GM19025 (cell line): ENCODE results near the gene UBE2Z.
A peak's percentile ranks its signal among the peaks of the same experiment; 100 is the strongest.
"Not testable (repeated sequence)": the region's sequence is repeated elsewhere in the genome, so short reads cannot be mapped to it uniquely, and the experiment has no call there.

ENCODE experiments used
- ATAC-seq: cut with Tn5 transposase; IDR thresholded peaks from one replicate; pipeline ENCODE4 v1.9.1; 2021; ENCODE audit warnings: mild to moderate bottlenecking, low read depth, moderate library complexity; ENCODE audit not compliant: unreplicated experiment

Gene UBE2Z

GRCh38 chr17:48903401-48903800, 4.8 kb upstream of the UBE2Z start:
- ATAC-seq: no peak

GRCh38 chr17:48904428-48904827, 3.8 kb upstream of the UBE2Z start:
- ATAC-seq: no peak

- ATAC-seq: no peak
These were observed 2.2 kb upstream of the UBE2Z start for GRCh38 chr17:48905987-48906515.

- ATAC-seq: no peak
These were observed 527 bp upstream of the UBE2Z start for GRCh38 chr17:48907713-48908046.

- ATAC-seq: peak; percentile 32
These were observed 717 bp downstream of the UBE2Z start for GRCh38 chr17:48908853-48909394.

- ATAC-seq: no peak
These were observed 1.6 kb downstream of the UBE2Z start for GRCh38 chr17:48909783-48910182.

- ATAC-seq: no peak
These were observed 2.2 kb downstream of the UBE2Z start for GRCh38 chr17:48910370-48910769.

GRCh38 chr17:48912476-48912875, 4.3 kb downstream of the UBE2Z start:
- ATAC-seq: no peak

- ATAC-seq: peak; percentile 74
These were observed 7.5 kb downstream of the UBE2Z start for GRCh38 chr17:48915459-48916282.

GRCh38 chr17:48925251-48925990, 17.2 kb downstream of the UBE2Z start:
- ATAC-seq: no peak

GRCh38 chr17:48925991-48926342, 17.8 kb downstream of the UBE2Z start:
- ATAC-seq: no peak

GRCh38 chr17:48927978-48928745, 20.0 kb downstream of the UBE2Z start:
- ATAC-seq: no peak

GRCh38 chr17:48928876-48929811, 20.9 kb downstream of the UBE2Z start:
- ATAC-seq: no peak

- ATAC-seq: no peak
These were observed 21.6 kb downstream of the UBE2Z start for GRCh38 chr17:48929812-48930165.

GRCh38 chr17:48930435-48930873, 22.2 kb downstream of the UBE2Z start:
- no peak for ATAC-seq

- ATAC-seq: no peak
These were observed 24.8 kb downstream of the UBE2Z start for GRCh38 chr17:48933035-48933434.

GRCh38 chr17:48944515-48945260, 36.5 kb downstream of the UBE2Z start, which contains the start of gene SNF8:
Gene SNF8, minus strand, starts transcription at chr17:48944842. Its CDS starts 108 bp downstream, at chr17:48944734.
- ATAC-seq: peak; percentile 80

GRCh38 chr17:48945261-48945651, 37.0 kb downstream of the UBE2Z start:
- not testable (repeated sequence) for ATAC-seq

- ATAC-seq: no peak
These were observed 43.4 kb downstream of the UBE2Z start for GRCh38 chr17:48951572-48951971.
